ENCODE data around the gene NXPH4. TPM values are rescaled to one million over a fixed set of nuclear protein-coding genes. Genes with fewer than 3 reads are reported as not detected.

Gene NXPH4
- total RNA-seq, 1 donor from 2014 or later: 15.1 TPM

DNA sequence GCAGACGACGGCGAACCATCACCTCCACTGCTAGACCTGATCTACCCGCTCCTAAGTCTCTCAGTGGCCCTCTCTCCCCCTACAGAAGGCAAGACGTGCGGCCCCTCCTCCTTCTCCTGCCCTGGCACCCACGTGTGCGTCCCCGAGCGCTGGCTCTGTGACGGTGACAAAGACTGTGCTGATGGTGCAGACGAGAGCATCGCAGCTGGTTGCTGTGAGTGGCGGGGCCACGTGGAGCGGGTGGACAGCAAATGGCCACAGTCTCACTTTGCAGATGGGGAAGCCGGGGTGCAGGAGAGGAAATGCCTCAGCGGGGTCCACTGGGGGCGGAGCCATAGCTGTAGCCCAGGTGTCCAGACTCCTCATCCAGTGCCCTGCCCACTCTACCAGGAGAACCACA is 21.4 kb upstream of the NXPH4 start:
- Mint-ChIP-seq H3K27ac (no peak overlapping the region), H3K36me3 (peaks cover 25% of the 10 kb centered on the region), H3K4me3 (no peak overlapping the region), H3K27me3 (no peaks in the 10 kb centered on the region), H3K9me3 (no peaks in the 10 kb centered on the region), H3K4me1 (ENCODE audit: unreplicated experiment) (no peaks in the 10 kb centered on the region)
- TF ChIP-seq, protein P1, sequence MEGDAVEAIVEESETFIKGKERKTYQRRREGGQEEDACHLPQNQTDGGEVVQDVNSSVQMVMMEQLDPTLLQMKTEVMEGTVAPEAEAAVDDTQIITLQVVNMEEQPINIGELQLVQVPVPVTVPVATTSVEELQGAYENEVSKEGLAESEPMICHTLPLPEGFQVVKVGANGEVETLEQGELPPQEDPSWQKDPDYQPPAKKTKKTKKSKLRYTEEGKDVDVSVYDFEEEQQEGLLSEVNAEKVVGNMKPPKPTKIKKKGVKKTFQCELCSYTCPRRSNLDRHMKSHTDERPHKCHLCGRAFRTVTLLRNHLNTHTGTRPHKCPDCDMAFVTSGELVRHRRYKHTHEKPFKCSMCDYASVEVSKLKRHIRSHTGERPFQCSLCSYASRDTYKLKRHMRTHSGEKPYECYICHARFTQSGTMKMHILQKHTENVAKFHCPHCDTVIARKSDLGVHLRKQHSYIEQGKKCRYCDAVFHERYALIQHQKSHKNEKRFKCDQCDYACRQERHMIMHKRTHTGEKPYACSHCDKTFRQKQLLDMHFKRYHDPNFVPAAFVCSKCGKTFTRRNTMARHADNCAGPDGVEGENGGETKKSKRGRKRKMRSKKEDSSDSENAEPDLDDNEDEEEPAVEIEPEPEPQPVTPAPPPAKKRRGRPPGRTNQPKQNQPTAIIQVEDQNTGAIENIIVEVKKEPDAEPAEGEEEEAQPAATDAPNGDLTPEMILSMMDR (conservative IDR thresholded peaks at IDR 0.05): no peak
- DNase-seq (ENCODE audit: extremely low spot score, unreplicated experiment): no peak

DNA sequence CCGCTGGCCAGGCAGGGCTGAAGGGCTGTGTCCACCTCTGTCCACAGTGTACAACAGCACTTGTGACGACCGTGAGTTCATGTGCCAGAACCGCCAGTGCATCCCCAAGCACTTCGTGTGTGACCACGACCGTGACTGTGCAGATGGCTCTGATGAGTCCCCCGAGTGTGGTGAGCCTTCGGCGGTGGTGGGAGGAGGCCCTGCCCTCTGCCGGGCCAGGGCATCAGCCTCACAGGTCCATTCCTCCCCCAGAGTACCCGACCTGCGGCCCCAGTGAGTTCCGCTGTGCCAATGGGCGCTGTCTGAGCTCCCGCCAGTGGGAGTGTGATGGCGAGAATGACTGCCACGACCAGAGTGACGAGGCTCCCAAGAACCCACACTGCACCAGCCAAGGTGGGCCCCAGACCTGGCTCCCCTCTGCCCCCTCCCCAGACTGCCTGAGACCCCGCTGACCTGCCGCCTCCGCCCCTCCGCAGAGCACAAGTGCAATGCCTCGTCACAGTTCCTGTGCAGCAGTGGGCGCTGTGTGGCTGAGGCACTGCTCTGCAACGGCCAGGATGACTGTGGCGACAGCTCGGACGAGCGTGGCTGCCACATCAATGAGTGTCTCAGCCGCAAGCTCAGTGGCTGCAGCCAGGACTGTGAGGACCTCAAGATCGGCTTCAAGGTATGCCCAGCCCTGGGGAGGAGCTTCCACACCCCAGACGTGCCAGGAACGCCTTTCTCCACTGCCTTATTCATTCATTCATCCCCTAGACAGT is 20.8 kb upstream of the NXPH4 start:
- peaks cover 25% of the 10 kb centered on the region for H3K36me3 Mint-ChIP-seq
- TF ChIP-seq, protein P1 (conservative IDR thresholded peaks at IDR 0.05): no peak
- DNase-seq (ENCODE audit: extremely low spot score, unreplicated experiment): no peak
- no peaks in the 10 kb centered on the region for H3K27me3 Mint-ChIP-seq
- H3K27ac Mint-ChIP-seq: no peak overlapping the region
- H3K4me3 Mint-ChIP-seq: no peak overlapping the region
- H3K4me1 Mint-ChIP-seq (ENCODE audit: unreplicated experiment): no peaks in the 10 kb centered on the region
- H3K9me3 Mint-ChIP-seq: no peaks in the 10 kb centered on the region

DNA sequence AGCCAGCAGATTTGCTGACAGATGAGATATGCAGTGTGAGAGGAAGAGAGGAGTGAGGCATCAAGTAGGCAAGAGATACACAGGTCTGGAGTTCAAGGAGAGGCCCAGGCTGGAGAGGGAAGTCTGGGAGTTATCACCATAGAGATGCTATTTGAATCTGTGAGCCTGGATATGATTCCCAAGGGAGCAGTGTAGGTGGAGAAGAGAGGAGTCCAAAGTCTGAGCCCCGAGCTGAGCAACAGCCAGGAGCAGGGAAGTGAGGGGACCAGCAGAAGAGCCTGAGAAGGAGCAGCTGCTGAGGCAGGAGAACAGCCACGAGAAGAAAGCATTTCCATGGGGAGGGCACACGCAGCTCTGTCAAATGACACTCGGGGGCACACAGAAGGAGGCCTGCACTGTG is 20.2 kb upstream of the NXPH4 start:
- Mint-ChIP-seq H3K4me1 (ENCODE audit: unreplicated experiment) (no peaks in the 10 kb centered on the region), H3K27me3 (no peaks in the 10 kb centered on the region), H3K9me3 (no peaks in the 10 kb centered on the region), H3K4me3 (no peak overlapping the region), H3K27ac (no peak overlapping the region), H3K36me3 (peaks cover 25% of the 10 kb centered on the region)
- no peak for DNase-seq (ENCODE audit: extremely low spot score, unreplicated experiment)
- TF ChIP-seq, protein P1 (conservative IDR thresholded peaks at IDR 0.05): no peak

DNA sequence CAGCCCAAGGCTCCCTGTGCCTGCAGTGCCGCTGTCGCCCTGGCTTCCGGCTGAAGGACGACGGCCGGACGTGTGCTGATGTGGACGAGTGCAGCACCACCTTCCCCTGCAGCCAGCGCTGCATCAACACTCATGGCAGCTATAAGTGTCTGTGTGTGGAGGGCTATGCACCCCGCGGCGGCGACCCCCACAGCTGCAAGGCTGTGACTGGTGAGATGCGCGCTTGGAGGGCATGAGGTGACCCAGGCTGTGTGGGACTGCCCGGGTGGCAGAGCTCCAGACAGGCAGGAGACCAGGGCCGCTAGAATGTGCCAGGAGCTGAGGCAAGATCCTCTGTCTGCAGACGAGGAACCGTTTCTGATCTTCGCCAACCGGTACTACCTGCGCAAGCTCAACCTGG is 19.6 kb upstream of the NXPH4 start:
- Mint-ChIP-seq H3K9me3 (no peaks in the 10 kb centered on the region), H3K27ac (no peak overlapping the region), H3K27me3 (no peaks in the 10 kb centered on the region), H3K4me3 (no peak overlapping the region), H3K4me1 (ENCODE audit: unreplicated experiment) (no peaks in the 10 kb centered on the region), H3K36me3 (peaks cover 20% of the 10 kb centered on the region)
- DNase-seq (ENCODE audit: extremely low spot score, unreplicated experiment): no peak
- TF ChIP-seq, protein P1 (conservative IDR thresholded peaks at IDR 0.05): no peak

DNA sequence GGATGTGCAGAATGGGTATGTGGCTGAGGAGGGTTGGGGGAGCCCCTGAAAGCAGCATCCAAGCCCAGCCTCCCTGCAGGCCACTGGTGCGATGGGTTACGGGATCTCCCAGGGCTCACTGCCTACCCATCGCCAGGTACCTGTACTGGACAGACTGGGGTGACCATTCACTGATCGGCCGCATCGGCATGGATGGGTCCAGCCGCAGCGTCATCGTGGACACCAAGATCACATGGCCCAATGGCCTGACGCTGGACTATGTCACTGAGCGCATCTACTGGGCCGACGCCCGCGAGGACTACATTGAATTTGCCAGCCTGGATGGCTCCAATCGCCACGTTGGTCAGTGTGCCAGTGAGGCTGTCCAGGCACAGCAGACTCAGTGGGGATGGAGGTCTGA is 18.3 kb upstream of the NXPH4 start:
- Mint-ChIP-seq H3K27ac (no peak overlapping the region), H3K4me3 (no peak overlapping the region), H3K27me3 (no peaks in the 10 kb centered on the region), H3K4me1 (ENCODE audit: unreplicated experiment) (no peaks in the 10 kb centered on the region), H3K9me3 (no peaks in the 10 kb centered on the region), H3K36me3 (peaks cover 15% of the 10 kb centered on the region)
- TF ChIP-seq, protein P1 (conservative IDR thresholded peaks at IDR 0.05): no peak
- no peak for DNase-seq (ENCODE audit: extremely low spot score, unreplicated experiment)

Measured in type B pancreatic cell (in vitro differentiated cells).